Measurements from ENCODE around the gene OIP5. TPM values are rescaled to one million over a fixed set of nuclear protein-coding genes. Genes with fewer than 3 reads are reported as not detected.
"Not testable (repeated sequence)": the region's sequence is repeated elsewhere in the genome, so short reads cannot be mapped to it uniquely, and the experiment has no call there.

Gene OIP5
- total and polyA plus RNA-seq, 7 donors: 0.31 to 5.4 (median 1.8) TPM

GRCh38 chr15:41333026-41333562, 703 bp upstream of the OIP5 start:
- Histone ChIP-seq H3K4me3 (peak overlapping the region; percentile 84), H3K9me3 (no peaks in the 10 kb centered on the region), H3K27me3 (ENCODE audit: insufficient read depth in 3 of 3, low read length in 2 of 3) (no peaks in the 10 kb centered on the region), H3K4me1 (no peaks in the 10 kb centered on the region), H3K27ac (peak overlapping the region; percentile 81), H3K36me3 (ENCODE audit: insufficient read depth in 1 of 2, low read depth in 1 of 2) (no peaks in the 10 kb centered on the region)
- intact Hi-C loops (cut with DNase I): loop anchor here (5.0 to 10.0 kb wide), 3 partner anchors 41 to 98 kb away; partner anchors contain the start of genes CHP1 (in 1 of the 2) and EXD1 (in 1 of the 2)
- DNase-seq: no peak
- no peak for TF ChIP-seq CTCF (IDR thresholded peaks at IDR 0.05)
- 1% methylated on average over 26 of the region's 26 CpGs for WGBS, 3 donors
- peak in 3 of 4 donors; percentile 13 to 31 (median 17) for ATAC-seq

GRCh38 chr15:41331833-41332193, 578 bp downstream of the OIP5 start:
- H3K36me3 ChIP-seq (ENCODE audit: insufficient read depth in 1 of 2, low read depth in 1 of 2): peaks cover 0 to 2% of the 10 kb centered on the region in 2 donors
- peak overlapping the region; percentile 84 for H3K4me3 ChIP-seq
- H3K27me3 ChIP-seq (ENCODE audit: insufficient read depth in 3 of 3, low read length in 2 of 3): no peaks in the 10 kb centered on the region
- no peaks in the 10 kb centered on the region for H3K9me3 ChIP-seq
- peak in 1 of 4 donors; percentile 85 for ATAC-seq
- peak overlapping the region; percentile 81 for H3K27ac ChIP-seq
- H3K4me1 ChIP-seq: no peaks in the 10 kb centered on the region
- no peak for DNase-seq
- WGBS, 3 donors: 2% methylated on average over 14 of the region's 14 CpGs
- intact Hi-C loops (cut with DNase I): loop anchor here (5.0 to 10.0 kb wide), 3 partner anchors 40 to 97 kb away; partner anchors contain the start of genes CHP1 (in 1 of the 2) and EXD1 (in 1 of the 2)
- TF ChIP-seq CTCF (IDR thresholded peaks at IDR 0.05): peak; percentile 78

GRCh38 chr15:41331281-41331680, 1.1 kb downstream of the OIP5 start:
- WGBS, 3 donors: 57 to 74% (median 64%) methylated on average over 6 of the region's 6 CpGs
- DNase-seq: no peak
- Histone ChIP-seq H3K9me3 (no peaks in the 10 kb centered on the region), H3K4me1 (no peaks in the 10 kb centered on the region), H3K4me3 (peak overlapping the region; percentile 84), H3K27ac (peak overlapping the region; percentile 81), H3K27me3 (ENCODE audit: insufficient read depth in 3 of 3, low read length in 2 of 3) (no peaks in the 10 kb centered on the region), H3K36me3 (ENCODE audit: insufficient read depth in 1 of 2, low read depth in 1 of 2) (peaks cover 0 to 3% of the 10 kb centered on the region in 2 donors)
- no peak for TF ChIP-seq CTCF (IDR thresholded peaks at IDR 0.05)
- no peak for ATAC-seq
- intact Hi-C loops (cut with DNase I): loop anchor here (5.0 to 10.0 kb wide), 3 partner anchors 39 to 96 kb away; partner anchors contain the start of genes CHP1 (in 1 of the 2) and EXD1 (in 1 of the 2)

- peaks cover 0 to 15% of the 10 kb centered on the region in 2 donors for H3K36me3 ChIP-seq (ENCODE audit: insufficient read depth in 1 of 2, low read depth in 1 of 2)
- WGBS, 3 donors: 93 to 96% (median 93%) methylated on average over 1 of the region's 1 CpG
- H3K27ac ChIP-seq: no peak overlapping the region
- no peaks in the 10 kb centered on the region for H3K27me3 ChIP-seq (ENCODE audit: insufficient read depth in 3 of 3, low read length in 2 of 3)
- DNase-seq (no peak), ATAC-seq (no peak)
- intact Hi-C loops (cut with DNase I): no loop called here
- TF ChIP-seq CTCF (IDR thresholded peaks at IDR 0.05): no peak
- H3K4me1 ChIP-seq: no peaks in the 10 kb centered on the region
- no peak overlapping the region for H3K4me3 ChIP-seq
- H3K9me3 ChIP-seq: no peaks in the 10 kb centered on the region
Measured at GRCh38 chr15:41323611-41324010, 8.8 kb downstream of the OIP5 start.

- H3K4me3 ChIP-seq; DNase-seq; ATAC-seq; H3K27ac ChIP-seq; H3K27me3 ChIP-seq (ENCODE audit: insufficient read depth in 3 of 3, low read length in 2 of 3); H3K9me3 ChIP-seq; intact Hi-C loops (cut with DNase I); H3K4me1 ChIP-seq: not testable (repeated sequence)
- H3K36me3 ChIP-seq (ENCODE audit: insufficient read depth in 1 of 2, low read depth in 1 of 2): peaks cover 0 to 28% of the 10 kb centered on the region in 2 donors
- WGBS, 3 donors: 97 to 98% (median 97%) methylated on average over 22 to 36 of the region's 39 CpGs
Measured at GRCh38 chr15:41320805-41321330, 11.5 kb downstream of the OIP5 start.

Measured in psoas muscle (tissue), 8 donors.